HL-60 (cell line): ENCODE measurements around the gene PLA2G6.

Experiments used
- GABPA ChIP-seq: IDR thresholded peaks from 2 replicates; pipeline ENCODE4 v1.6.1; 2012; ENCODE audit warnings: low read depth
- POLR2AphosphoS5 ChIP-seq: IDR thresholded peaks from 2 replicates; pipeline ENCODE4 v1.6.1; 2012; ENCODE audit warnings: low read depth
- TF ChIP-seq, protein P1 (sequence below): IDR thresholded peaks from one replicate; pipeline ENCODE4 v1.5.1; 2011; ENCODE audit warnings: low read length, control low read depth, inconsistent platforms; ENCODE audit not compliant: insufficient read depth
- TF ChIP-seq, protein P2 (sequence below): IDR thresholded peaks from 2 replicates; pipeline ENCODE4 v1.6.1; 2012; ENCODE audit warnings: low read depth; ENCODE audit not compliant: insufficient replicate concordance

DNA sequence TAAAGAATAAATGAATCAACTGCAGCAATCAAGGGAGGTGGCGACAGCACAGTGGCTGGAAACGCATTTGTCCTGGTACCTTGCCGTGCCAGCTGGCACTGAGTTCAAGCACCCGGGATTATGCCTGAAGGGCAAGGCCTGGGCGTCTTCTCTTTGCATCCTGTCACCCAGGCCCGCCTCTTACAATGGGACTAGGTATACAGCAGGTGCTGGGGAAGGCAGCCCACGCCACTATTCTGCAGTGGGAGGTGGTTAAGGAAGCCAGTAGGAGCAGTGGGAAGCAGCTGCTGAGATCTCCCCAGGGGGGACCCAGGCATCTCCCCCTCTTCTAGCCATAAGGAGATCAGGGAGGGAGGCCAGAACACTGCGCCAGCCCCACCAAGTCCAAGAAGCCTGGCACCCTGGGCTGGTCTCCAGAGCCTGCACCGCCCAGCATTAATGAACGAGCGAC, 55.9 kb downstream of the PLA2G6 start:
- TF ChIP-seq, protein P1, sequence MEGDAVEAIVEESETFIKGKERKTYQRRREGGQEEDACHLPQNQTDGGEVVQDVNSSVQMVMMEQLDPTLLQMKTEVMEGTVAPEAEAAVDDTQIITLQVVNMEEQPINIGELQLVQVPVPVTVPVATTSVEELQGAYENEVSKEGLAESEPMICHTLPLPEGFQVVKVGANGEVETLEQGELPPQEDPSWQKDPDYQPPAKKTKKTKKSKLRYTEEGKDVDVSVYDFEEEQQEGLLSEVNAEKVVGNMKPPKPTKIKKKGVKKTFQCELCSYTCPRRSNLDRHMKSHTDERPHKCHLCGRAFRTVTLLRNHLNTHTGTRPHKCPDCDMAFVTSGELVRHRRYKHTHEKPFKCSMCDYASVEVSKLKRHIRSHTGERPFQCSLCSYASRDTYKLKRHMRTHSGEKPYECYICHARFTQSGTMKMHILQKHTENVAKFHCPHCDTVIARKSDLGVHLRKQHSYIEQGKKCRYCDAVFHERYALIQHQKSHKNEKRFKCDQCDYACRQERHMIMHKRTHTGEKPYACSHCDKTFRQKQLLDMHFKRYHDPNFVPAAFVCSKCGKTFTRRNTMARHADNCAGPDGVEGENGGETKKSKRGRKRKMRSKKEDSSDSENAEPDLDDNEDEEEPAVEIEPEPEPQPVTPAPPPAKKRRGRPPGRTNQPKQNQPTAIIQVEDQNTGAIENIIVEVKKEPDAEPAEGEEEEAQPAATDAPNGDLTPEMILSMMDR = no peak
- TF ChIP-seq POLR2AphosphoS5 = no peak
- TF ChIP-seq, protein P2, sequence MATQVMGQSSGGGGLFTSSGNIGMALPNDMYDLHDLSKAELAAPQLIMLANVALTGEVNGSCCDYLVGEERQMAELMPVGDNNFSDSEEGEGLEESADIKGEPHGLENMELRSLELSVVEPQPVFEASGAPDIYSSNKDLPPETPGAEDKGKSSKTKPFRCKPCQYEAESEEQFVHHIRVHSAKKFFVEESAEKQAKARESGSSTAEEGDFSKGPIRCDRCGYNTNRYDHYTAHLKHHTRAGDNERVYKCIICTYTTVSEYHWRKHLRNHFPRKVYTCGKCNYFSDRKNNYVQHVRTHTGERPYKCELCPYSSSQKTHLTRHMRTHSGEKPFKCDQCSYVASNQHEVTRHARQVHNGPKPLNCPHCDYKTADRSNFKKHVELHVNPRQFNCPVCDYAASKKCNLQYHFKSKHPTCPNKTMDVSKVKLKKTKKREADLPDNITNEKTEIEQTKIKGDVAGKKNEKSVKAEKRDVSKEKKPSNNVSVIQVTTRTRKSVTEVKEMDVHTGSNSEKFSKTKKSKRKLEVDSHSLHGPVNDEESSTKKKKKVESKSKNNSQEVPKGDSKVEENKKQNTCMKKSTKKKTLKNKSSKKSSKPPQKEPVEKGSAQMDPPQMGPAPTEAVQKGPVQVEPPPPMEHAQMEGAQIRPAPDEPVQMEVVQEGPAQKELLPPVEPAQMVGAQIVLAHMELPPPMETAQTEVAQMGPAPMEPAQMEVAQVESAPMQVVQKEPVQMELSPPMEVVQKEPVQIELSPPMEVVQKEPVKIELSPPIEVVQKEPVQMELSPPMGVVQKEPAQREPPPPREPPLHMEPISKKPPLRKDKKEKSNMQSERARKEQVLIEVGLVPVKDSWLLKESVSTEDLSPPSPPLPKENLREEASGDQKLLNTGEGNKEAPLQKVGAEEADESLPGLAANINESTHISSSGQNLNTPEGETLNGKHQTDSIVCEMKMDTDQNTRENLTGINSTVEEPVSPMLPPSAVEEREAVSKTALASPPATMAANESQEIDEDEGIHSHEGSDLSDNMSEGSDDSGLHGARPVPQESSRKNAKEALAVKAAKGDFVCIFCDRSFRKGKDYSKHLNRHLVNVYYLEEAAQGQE = no peak
- no peak for TF ChIP-seq GABPA
